Activated T-cell treated with anti-CD3 and anti-CD28 coated beads for 48 hours (primary cell): ENCODE measurements around the gene GLT6D1.
"Not testable (repeated sequence)": the region's sequence is repeated elsewhere in the genome, so short reads cannot be mapped to it uniquely, and the experiment has no call there.

ENCODE experiments used
- DNase-seq: peaks from one replicate; pipeline ENCODE4 v3.0.0-alpha.2; 2020; ENCODE audit warnings: low read depth

Gene GLT6D1

GRCh38 chr9:135639196-135639595 lies at the start of gene GLT6D1:
GLT6D1 (minus strand) TSS chr9:135639540; CDS start chr9:135639187, 353 bp downstream.
- DNase-seq: no peak

DNA sequence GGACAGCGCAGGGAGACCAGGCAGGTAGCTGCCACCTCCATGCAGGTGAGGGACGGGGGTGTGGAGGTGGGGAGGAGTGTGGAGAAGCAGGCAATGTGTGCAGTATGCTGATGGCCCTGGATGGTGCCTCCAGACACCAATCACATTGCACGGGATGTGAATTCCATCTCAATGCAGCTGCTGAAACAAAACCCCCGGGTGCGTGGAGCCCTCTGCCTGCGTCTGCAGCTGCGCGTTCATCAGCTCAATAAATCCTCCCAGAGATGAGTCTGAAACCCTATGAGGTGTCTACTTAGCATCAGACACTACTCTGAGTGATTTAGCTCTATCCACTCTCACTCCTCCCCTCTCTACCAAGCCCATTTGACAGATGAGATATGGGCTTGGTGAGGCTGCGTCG lies 49.7 kb upstream of the GLT6D1 start:
- DNase-seq: no peak

GRCh38 chr9:135687216-135687615 lies 47.9 kb upstream of the GLT6D1 start:
- no peak for DNase-seq

GRCh38 chr9:135684691-135685090 lies 45.4 kb upstream of the GLT6D1 start:
- no peak for DNase-seq

- DNase-seq: no peak
Observed at GRCh38 chr9:135683401-135684034, 44.2 kb upstream of the GLT6D1 start.

DNA sequence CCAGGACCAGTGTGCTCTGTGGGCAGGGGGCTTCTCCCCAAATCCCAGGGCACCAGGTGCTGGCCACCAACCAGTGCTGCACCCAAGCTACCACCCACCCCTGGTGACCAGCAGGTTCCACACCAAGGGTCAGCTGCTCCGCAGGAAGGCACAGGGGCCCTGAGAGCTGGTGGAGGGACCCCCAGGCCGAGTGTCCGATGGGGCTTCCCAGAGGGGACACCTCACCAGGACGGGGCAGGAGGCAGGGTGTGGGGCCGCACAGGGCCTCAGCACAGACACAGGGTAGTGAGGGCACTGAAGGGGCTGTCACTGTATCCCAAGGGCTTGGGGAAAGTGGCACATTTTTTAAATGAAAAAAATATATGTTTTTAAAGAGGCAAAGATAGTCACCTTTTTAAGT lies 41.8 kb upstream of the GLT6D1 start:
- no peak for DNase-seq

DNA sequence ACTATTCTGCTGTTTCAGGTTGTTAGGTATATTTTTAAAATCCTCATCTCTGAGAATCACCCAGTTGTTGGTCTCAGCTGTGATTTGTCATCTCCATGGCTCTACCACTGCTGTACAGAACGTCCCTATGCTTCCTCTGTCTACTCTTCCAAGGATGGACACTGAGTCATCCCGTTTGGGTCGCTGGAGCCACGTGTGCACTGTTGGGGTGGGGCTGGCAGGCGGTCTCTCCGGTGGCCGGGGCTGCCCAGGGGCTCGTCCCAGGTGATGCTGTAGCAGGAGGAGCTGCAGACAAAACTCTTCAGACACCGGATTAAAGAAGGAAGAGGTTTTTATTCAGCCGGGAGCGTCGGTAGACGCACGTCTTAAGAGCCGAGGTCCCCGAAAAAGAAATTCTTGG lies 40.7 kb upstream of the GLT6D1 start:
- DNase-seq: no peak

- no peak for DNase-seq
Observed at GRCh38 chr9:135678236-135679017, 39.1 kb upstream of the GLT6D1 start.

GRCh38 chr9:135677641-135678168 lies 38.4 kb upstream of the GLT6D1 start:
- no peak for DNase-seq

GRCh38 chr9:135676891-135677290 lies 37.6 kb upstream of the GLT6D1 start:
- DNase-seq: no peak

DNA sequence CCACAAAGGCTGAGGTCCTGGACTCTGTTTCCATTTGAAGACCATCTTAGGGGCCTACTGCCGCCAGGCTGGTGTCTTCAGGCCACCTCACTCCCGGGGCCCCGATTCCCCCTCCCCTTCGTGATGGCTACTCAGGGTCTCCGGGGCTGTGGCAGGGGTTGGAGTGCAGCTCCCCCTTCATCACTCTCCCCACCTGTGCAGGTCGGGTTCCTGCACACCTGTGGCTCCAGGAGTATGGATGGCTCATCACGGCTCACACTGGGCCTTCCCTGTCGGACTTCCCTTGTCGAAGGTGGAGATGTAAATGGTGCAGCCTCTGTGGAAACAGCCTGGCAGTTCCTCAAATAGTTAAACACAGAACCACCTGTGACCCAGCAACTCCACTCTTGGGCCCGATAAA lies 35.6 kb upstream of the GLT6D1 start:
- no peak for DNase-seq

- no peak for DNase-seq
Observed at GRCh38 chr9:135673941-135674340, 34.6 kb upstream of the GLT6D1 start.

- not testable (repeated sequence) for DNase-seq
Observed at GRCh38 chr9:135672786-135673185, 33.4 kb upstream of the GLT6D1 start.

DNA sequence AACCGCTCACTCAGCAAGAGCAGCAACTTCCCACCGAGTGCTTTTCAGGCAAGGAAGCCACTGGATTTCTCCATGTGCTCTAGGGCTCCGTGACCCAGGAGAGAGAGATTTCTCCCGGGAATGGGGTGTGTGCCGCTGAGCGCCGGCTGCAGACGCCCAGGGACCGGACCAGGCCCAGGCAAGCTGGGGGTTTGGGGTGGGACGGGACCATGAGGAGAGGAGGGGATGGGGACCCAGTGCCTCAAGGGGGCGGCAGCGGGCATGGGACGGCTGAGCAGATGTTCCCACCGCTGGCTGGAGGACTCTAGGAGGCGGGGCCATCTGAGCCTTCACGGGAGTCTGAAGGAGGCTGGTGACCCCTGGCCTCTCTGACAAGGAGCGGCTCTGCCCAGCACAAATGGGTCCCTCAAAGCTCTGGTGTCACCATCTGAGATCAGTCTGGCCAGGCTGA lies 32.3 kb upstream of the GLT6D1 start:
- no peak for DNase-seq

DNA sequence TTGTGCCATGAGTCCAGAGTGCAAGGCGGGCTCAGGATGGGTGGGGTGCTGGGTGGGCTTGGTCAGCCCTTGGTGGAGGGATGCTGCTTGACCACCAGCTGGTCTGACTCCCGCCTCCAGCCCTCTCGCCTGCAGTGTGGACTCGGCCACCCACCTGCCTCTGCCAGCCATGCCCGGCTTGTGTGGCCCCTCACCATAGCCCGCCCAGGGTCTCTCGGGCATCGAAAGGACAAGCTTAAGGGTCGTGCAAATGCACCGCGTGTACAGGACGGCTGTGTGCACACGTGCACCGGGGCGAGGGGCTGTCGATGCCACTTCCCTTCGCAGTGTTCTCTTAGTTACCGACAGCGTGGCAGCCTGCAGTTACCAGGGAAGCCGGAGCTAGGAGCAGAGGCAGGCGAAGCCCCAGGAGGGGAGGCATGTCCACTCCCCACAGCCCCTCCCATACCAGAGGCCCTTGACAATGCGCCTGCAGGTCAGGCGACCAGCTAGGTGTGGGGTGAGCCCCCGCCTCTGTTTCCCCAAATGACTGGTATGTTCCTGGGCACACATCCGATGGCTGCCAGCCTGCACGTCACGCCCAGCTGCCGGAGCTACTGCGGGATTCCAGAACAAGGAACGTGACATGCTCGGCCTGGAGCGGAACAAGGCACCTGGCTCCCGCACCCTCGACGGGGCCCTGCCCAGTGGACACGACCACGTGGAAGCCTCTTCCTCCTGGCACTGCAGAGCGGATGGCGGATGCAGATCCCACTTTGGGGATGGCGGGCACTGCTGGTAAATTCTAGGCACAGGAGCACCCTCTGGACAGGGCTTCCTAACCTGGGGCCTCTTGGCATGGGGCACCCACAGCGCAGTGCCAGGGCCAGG lies 31.6 kb upstream of the GLT6D1 start:
- no peak for DNase-seq

DNA sequence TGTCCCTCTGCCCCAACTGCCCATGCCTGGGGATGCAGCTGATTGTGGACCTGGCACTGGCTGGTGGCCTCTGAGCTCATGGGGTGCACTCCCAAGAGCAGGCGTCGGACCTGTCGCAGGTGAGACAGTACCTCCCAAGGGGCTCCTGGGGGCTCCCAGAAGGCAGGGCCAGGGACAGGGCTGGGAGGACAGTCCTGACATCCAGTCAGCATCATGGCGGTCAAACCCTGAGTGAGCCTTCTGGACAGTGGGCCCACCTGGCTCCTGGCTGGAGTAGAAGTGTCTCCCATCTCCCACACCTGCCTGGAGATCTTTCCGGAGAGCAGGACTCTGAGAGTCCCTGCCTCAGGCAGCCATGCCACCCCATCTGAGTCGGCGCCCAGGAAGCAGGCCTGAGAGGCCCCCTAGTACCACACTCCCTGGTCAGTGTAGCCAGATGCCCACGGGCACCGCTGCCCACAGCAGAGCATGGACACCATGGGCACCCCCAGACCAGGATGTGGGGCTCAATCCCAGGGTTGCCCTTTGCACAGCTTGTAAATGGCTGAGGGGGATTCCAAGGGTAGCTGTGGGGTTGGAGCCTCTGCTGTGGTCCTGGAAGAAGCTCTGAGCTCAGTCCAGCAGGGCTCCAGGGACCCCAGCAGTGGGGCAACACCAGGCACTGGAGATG lies 30.4 kb upstream of the GLT6D1 start:
- DNase-seq: no peak

DNA sequence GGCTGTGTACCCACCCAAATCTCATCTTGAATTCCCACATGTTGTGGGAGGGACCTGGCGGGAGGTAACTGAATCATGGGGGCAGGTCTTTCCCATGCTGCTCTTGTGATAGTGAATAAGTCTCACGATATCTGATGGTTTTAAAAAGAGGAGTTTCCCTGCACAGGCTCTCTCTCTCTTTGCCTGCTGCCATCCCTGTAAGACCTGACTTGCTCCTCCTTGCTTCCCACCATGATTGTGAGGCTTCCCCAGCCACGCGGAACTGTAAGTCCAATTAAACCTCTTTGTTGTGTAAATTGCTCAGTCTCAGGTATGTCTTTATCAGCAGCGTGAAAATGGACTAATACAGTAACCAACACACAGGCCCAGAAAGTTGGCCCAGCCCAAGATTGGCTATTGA lies 29.7 kb upstream of the GLT6D1 start:
- not testable (repeated sequence) for DNase-seq

DNA sequence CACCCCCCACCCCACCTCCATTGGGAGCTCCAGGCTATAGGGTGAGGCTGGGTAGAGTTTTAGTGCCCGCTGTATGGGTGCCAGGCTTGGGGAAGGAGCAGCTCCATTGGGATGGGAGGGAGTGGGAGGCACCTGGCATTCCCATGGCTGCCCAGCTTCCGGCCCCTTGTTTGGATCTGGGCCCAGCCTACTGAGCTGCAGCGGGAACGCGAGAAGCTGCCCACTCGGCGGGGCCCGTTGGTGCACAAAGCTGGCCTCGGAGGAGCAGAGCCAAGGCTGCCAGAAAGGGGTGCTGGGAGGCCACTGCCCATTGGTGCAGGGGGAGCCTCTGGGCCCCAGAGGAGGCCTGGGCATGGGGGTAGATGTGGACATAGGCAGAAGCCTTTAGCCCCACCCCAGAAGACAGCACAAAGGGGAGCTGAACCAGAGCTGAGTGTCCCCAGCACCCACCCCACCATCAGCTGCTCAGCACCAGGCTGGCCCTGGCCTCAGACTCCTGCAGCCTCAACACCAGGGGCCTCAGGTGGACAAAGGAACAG lies 28.2 kb upstream of the GLT6D1 start:
- no peak for DNase-seq

DNA sequence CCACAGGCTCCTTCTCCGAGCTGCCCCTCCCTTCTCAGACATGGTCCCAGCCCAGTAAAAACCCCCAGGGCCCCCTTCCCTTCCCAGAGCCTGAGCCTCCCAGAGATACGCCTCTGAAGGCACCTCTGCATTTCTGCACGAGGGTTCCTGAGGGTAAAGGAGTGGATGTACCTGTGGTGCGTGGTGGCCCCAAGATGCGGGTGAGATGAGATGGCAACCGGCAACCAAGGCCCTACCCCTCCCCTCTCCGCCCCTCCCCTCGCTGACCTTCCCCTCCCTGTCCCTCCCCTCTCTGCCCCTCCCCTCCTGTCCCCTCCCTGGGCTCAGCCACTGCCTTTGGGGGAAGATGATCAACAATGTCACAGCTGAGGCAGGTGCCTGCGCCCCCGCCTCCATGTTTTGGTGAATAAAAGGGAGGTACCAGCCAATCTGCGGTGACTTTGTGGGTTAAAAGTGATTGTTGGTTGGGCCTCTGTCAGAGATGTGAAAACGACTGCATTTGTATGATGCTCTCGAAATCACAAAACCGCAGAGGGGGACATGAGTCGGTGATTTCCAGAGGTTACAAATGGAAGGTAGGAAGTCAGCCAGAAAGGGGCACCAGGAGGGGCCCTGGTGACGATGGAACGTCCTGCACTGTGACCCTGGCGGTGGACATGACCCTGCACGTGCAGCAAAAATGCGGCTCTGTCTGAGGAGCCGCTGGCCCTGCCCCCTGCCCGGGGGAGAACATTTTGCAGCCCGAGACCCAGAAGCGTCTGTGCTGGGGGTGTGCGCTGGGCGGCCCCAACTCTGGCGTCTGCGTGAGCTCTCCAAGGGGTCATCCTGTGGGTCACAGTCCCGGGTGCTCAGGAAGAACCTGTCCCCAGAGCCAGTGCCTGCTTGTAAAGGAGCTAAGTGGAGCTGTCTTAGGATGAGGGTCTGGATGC lies 27.5 kb upstream of the GLT6D1 start:
- DNase-seq: no peak

DNA sequence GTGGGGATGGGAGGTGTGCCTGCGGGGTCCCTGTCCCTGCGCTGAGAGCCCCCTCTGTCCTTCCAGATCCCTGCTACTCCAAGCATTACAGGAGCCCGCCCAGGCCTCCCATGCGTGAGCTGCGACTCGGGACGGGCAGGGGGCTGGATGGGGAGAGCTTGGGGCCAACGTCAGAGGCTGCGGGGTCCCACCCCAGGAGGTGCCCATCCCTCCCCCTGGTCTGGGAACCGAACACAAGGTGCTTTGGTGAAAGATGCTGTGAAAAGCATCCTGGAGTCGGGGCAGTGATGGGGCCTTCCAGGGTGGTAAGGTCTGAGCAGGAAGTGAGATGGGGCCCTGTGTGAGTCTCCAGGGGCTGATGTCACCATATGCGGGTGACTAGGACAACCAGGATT lies 26.5 kb upstream of the GLT6D1 start:
- no peak for DNase-seq
